Stomach (tissue), 19 donors: ENCODE measurements around the gene PCDHB6. TPM values are rescaled to one million over a fixed set of nuclear protein-coding genes. Genes with fewer than 3 reads are reported as not detected.
"Not testable (repeated sequence)": the region's sequence is repeated elsewhere in the genome, so short reads cannot be mapped to it uniquely, and the experiment has no call there.

Source experiments
- DNase-seq, 2 donors: peaks; one replicate each; pipeline versions ENCODE4 v3.0.0 to v3.0.0-alpha.2; 2013 to 2019
- H3K27ac ChIP-seq, 5 donors: fragments of 200-600 bp in 4 of 5; sonication (generic) in 4 of 5; one replicate each; pipeline ENCODE4 v1.5.1; 2013 to 2019; ENCODE audit warnings: mild to moderate bottlenecking in 1 of 5, moderate library complexity in 1 of 5
- H3K27me3 ChIP-seq, 3 donors: fragments of 200-600 bp; sonication (generic); one replicate each; pipeline ENCODE4 v1.5.1; 2017 to 2019; ENCODE audit warnings: mixed run types in 1 of 3
- H3K36me3 ChIP-seq, 4 donors: fragments of 200-600 bp; sonication (generic); 1 replicate in 3 of 4; 2 replicates in 1 of 4; pipeline ENCODE4 v1.5.1; 2016 to 2019
- H3K4me1 ChIP-seq, 4 donors: fragments of 200-600 bp; sonication (generic); one replicate each; pipeline ENCODE4 v1.5.1; 2016 to 2019
- H3K4me3 ChIP-seq, 4 donors: fragments of 200-600 bp; sonication (generic) in 3 of 4; one replicate each; pipeline ENCODE4 v1.5.1; 2016 to 2019; ENCODE audit warnings: mild to moderate bottlenecking in 1 of 4
- H3K9me3 ChIP-seq, 4 donors: fragments of 200-600 bp; sonication (generic); one replicate each; pipeline ENCODE4 v1.5.1; 2016 to 2019
- EP300 ChIP-seq: sonication (generic); formaldehyde crosslinking; IDR thresholded peaks from one replicate; pipeline ENCODE4 v1.6.1; 2017; ENCODE audit warnings: antibody characterized with exemption
- POLR2A ChIP-seq, 4 donors: fragments of 450-650 bp; IDR thresholded peaks; one replicate each; pipeline ENCODE4 v1.6.1; 2016; ENCODE audit warnings: antibody characterized with exemption in 4 of 4, control low read depth in 2 of 4, mild to moderate bottlenecking in 1 of 4, moderate library complexity in 1 of 4
- POLR2AphosphoS5 ChIP-seq, 3 donors: sonication (generic); formaldehyde crosslinking; IDR thresholded peaks; one replicate each; pipeline ENCODE4 v1.6.1; 2016; ENCODE audit warnings: antibody characterized with exemption in 3 of 3
- WGBS, 5 donors: extraction: QIAGEN DNeasy Blood & Tissue Kit in 3 of 5; methylation state at CpG; one replicate each; pipeline versions ENCODE4 v1.1.5 to v1.1.7; 2013 to 2018; 5-methylcytosine and 5-hydroxymethylcytosine counted together
- intact Hi-C: fragments of 100-400 bp; cut with DNase I; formaldehyde crosslinking; loops from one replicate; pipeline ENCODE4 v1.15.1; 2023; ENCODE audit warnings: low total_unique reads
- long read RNA-seq, 10 donors: transcript quantifications; one replicate each; lab custom pipeline, GENCODE V29; 2026
- polyA plus RNA-seq, 3 donors: library from polyadenylated mRNA; stranded (reverse); fragments of 200-250 nt; gene quantifications; one replicate each; pipeline ENCODE4 v1.2.3, GENCODE V29; 2013
- total RNA-seq, 5 donors: library from RNA; depleted of rRNA; stranded (reverse); fragments of >200 nt; gene quantifications; one replicate each; pipeline versions ENCODE4 v1.1.0 to v1.2.3, GENCODE V29; 2014 to 2016
- TF ChIP-seq, protein P1 (sequence below), 7 experiments: fragments of 450-650 bp in 4 of 7; fragments of 200-600 bp in 3 of 7; sonication (generic) in 3 of 7; IDR thresholded peaks; one replicate each; pipeline ENCODE4 v1.5.1; 2016 to 2019; ENCODE audit warnings: antibody characterized with exemption in 7 of 7, control low read depth in 2 of 7, mild to moderate bottlenecking in 1 of 7
- donor health status: healthy with polysubstance abuse.
- donor health status: Bipolar disorder and iron deficiency.
- donor health status: healthy.

Gene PCDHB6
- total RNA-seq (1 to 10 TPM in 1 of 5 donors, under 1 TPM in 1, not detected in 3; under 0.01 to 1.3 TPM), polyA plus RNA-seq (under 1 TPM in 1 of 3 donors, not detected in 2; 0.15 TPM)
- long read RNA-seq, donor 1 = 0 reads
- long read RNA-seq, donor 2 = 0 reads
- long read RNA-seq, donor 3 = 0 reads
- long read RNA-seq, donor 4 = 0 reads
- long read RNA-seq, donor 5, partial matches to known transcripts = 0 of 1 reads
- long read RNA-seq, donor 5, other reads (novel, unspliced or antisense) = 0 of 1 reads
- long read RNA-seq, donor 6, partial matches to known transcripts = 0 of 4 reads
- long read RNA-seq, donor 6, other reads (novel, unspliced or antisense) = 0 of 4 reads
- long read RNA-seq, donor 7, partial matches to known transcripts = 0 of 3 reads
- long read RNA-seq, donor 7, other reads (novel, unspliced or antisense) = 0 of 3 reads
- long read RNA-seq, donor 8, partial matches to known transcripts = 0 of 1 reads
- long read RNA-seq, donor 8, other reads (novel, unspliced or antisense) = 0 of 1 reads
- long read RNA-seq, donor 9, transcript PCDHB6-201 (1 exons, 3,266 nt) = major isoform, 5 of 5 reads
- long read RNA-seq, donor 9, partial matches to known transcripts = 0 of 5 reads
- long read RNA-seq, donor 9, other reads (novel, unspliced or antisense) = 0 of 5 reads
- long read RNA-seq, donor 10 = 0 reads

DNA sequence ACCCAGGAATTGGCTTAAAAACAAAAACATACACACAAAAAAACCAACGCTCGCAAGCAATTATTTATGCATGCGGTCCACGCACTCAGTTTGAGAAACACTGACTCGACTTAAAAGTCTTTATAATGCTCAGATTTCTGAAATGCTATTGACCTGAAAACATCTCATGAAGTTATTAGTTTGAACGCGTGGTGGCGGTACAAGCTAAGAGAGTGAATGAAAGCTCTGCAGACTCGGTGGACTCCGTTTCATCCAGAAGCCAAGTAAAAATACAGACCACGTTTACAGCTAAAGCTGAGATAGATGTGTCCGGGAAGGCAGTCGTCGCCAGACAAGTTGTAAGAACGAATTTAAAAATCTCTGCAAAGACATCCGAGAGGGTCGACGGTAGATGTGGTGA lies at the start of gene PCDHB6:
Gene PCDHB6 (plus strand): TSS at position 246 of the 400 bp plus-strand sequence. CDS start 201 bp downstream, outside the sequence.
- H3K27ac ChIP-seq = no peak within 1 kb of the TSS
- WGBS, 5 donors = 12 to 22% (median 19%) methylated on average over 18 of the region's 18 CpGs

DNA sequence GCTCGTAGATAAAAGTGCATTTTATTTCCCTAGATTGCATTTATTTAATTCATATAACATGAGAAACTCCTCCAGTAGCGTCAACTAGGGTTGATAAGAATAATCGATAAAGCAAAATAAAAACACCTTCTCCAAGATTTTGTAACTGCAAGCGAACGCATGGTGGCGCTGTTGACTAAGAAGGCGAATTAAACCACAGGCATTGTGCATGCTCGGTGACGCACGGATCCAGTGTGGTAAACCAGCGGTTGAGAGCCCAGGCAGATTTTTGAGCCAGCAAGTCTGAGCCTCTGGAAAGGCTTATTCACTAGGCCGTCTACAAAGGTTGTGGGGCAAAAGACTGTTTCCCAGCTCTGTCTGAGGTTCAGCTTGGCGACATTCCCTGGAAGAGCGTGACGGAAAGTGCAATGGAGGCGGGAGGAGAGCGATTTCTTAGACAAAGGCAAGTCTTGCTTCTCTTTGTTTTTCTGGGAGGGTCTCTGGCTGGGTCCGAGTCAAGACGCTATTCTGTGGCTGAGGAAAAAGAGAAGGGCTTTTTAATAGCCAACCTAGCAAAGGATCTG lies 49.5 kb upstream of the PCDHB6 start, which contains the start of gene PCDHB3:
Gene PCDHB3 (plus strand): TSS at position 231 of the 563 bp plus-strand sequence. CDS start 177 bp downstream, at position 408.
- H3K27ac ChIP-seq = no peak within 1 kb of the TSS
- DNase-seq = peak in 1 of 2 donors; percentile 59
- no peak for TF ChIP-seq POLR2AphosphoS5 (IDR thresholded peaks at IDR 0.05)
- no peak for TF ChIP-seq EP300
- TF ChIP-seq, protein P1, sequence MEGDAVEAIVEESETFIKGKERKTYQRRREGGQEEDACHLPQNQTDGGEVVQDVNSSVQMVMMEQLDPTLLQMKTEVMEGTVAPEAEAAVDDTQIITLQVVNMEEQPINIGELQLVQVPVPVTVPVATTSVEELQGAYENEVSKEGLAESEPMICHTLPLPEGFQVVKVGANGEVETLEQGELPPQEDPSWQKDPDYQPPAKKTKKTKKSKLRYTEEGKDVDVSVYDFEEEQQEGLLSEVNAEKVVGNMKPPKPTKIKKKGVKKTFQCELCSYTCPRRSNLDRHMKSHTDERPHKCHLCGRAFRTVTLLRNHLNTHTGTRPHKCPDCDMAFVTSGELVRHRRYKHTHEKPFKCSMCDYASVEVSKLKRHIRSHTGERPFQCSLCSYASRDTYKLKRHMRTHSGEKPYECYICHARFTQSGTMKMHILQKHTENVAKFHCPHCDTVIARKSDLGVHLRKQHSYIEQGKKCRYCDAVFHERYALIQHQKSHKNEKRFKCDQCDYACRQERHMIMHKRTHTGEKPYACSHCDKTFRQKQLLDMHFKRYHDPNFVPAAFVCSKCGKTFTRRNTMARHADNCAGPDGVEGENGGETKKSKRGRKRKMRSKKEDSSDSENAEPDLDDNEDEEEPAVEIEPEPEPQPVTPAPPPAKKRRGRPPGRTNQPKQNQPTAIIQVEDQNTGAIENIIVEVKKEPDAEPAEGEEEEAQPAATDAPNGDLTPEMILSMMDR (IDR thresholded peaks at IDR 0.05) = no peak
- TF ChIP-seq POLR2A (IDR thresholded peaks at IDR 0.05) = no peak
- peaks cover 13 to 77% (median 56%) of the 10 kb centered on the region in 4 donors for H3K9me3 ChIP-seq
- no peaks in the 10 kb centered on the region for H3K36me3 ChIP-seq
- 18 to 26% (median 19%) methylated on average over 19 of the region's 19 CpGs for WGBS, 5 donors
- peaks cover 0 to 45% (median 0%) of the 10 kb centered on the region in 3 donors for H3K27me3 ChIP-seq
- intact Hi-C loops = no loop called here
- H3K4me3 ChIP-seq = peak within 1 kb of the TSS in 1 of 4 donors; percentile 17
- H3K4me1 ChIP-seq = no peaks in the 10 kb centered on the region

More for the DNA sequence above, at the start of gene PCDHB6:
- no peaks in the 10 kb centered on the region for H3K4me1 ChIP-seq
- peak in 1 of 2 donors; percentile 27 for DNase-seq
- intact Hi-C loops = no loop called here
- H3K4me3 ChIP-seq = no peak within 1 kb of the TSS
- no peaks in the 10 kb centered on the region for H3K36me3 ChIP-seq
- H3K27me3 ChIP-seq = peaks cover 0 to 35% (median 0%) of the 10 kb centered on the region in 3 donors
- no peak for TF ChIP-seq POLR2AphosphoS5 (IDR thresholded peaks at IDR 0.05)
- TF ChIP-seq EP300 = no peak
- TF ChIP-seq POLR2A (IDR thresholded peaks at IDR 0.05) = no peak
- TF ChIP-seq, protein P1 (IDR thresholded peaks at IDR 0.05) = no peak
- H3K9me3 ChIP-seq = peaks cover 0 to 80% (median 58%) of the 10 kb centered on the region in 4 donors

DNA sequence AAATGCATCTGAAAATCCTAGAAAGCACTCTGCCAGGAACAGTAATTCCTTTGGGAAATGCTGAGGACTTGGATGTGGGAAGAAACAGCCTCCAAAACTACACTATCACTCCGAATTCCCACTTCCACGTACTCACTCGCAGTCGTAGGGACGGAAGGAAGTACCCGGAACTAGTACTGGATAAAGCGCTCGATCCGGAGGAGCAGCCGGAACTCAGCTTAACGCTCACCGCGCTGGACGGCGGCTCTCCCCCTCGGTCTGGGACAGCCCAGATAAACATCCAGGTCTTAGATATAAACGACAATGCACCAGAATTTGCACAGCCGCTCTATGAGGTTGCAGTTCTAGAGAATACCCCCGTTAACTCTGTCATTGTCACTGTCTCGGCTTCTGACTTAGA lies 48.8 kb upstream of the PCDHB6 start:
- H3K4me3 ChIP-seq = peak overlapping the region in 1 of 4 donors; percentile 17

DNA sequence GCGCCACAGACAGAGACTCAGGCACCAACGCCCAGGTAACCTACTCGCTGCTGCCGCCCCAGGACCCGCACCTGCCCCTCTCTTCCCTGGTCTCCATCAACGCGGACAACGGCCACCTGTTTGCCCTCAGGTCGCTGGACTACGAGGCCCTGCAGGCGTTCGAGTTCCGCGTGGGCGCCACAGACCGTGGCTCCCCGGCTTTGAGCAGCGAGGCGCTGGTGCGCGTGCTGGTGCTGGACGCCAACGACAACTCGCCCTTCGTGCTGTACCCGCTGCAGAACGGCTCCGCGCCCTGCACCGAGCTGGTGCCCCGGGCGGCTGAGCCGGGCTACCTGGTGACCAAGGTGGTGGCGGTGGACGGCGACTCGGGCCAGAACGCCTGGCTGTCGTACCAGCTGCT lies 47.8 kb upstream of the PCDHB6 start:
- H3K27ac ChIP-seq, H3K36me3 ChIP-seq, intact Hi-C loops, DNase-seq, H3K4me3 ChIP-seq, H3K4me1 ChIP-seq: not testable (repeated sequence)
- Histone ChIP-seq H3K9me3 (peaks cover 9 to 67% (median 42%) of the 10 kb centered on the region in 4 donors), H3K27me3 (peaks cover 0 to 33% (median 0%) of the 10 kb centered on the region in 3 donors)
- 36 to 54% (median 40%) methylated on average over 1 to 39 of the region's 39 CpGs for WGBS, 5 donors

More for the DNA sequence above, 48.8 kb upstream of the PCDHB6 start:
- WGBS, 5 donors = 34 to 63% (median 41%) methylated on average over 20 of the region's 20 CpGs
- intact Hi-C loops = no loop called here
- peaks cover 9 to 70% (median 48%) of the 10 kb centered on the region in 4 donors for H3K9me3 ChIP-seq
- no peaks in the 10 kb centered on the region for H3K4me1 ChIP-seq
- no peaks in the 10 kb centered on the region for H3K36me3 ChIP-seq
- peaks cover 0 to 40% (median 0%) of the 10 kb centered on the region in 3 donors for H3K27me3 ChIP-seq
- TF ChIP-seq POLR2AphosphoS5 (IDR thresholded peaks at IDR 0.05) (no peak), POLR2A (IDR thresholded peaks at IDR 0.05) (no peak), EP300 (no peak)
- TF ChIP-seq, protein P1 (IDR thresholded peaks at IDR 0.05) = no peak
- H3K27ac ChIP-seq = no peak overlapping the region
- no peak for DNase-seq

DNA sequence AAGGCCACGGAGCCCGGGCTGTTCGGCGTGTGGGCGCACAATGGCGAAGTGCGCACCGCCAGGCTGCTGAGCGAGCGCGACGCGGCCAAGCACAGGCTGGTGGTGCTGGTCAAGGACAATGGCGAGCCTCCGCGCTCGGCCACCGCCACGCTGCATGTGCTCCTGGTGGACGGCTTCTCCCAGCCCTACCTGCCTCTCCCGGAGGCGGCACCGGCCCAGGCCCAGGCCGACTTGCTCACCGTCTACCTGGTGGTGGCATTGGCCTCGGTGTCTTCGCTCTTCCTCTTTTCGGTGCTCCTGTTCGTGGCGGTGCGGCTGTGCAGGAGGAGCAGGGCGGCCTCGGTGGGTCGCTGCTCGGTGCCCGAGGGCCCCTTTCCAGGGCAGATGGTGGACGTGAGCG lies 47.4 kb upstream of the PCDHB6 start:
- H3K4me3 ChIP-seq, H3K36me3 ChIP-seq, intact Hi-C loops, H3K4me1 ChIP-seq, DNase-seq, H3K27ac ChIP-seq: not testable (repeated sequence)
- Histone ChIP-seq H3K9me3 (peaks cover 9 to 65% (median 41%) of the 10 kb centered on the region in 4 donors), H3K27me3 (peaks cover 0 to 29% (median 0%) of the 10 kb centered on the region in 3 donors)
- 29 to 48% (median 47%) methylated on average over 12 to 22 of the region's 38 CpGs; no CpG with 5 or more reads in 2 of the 5 donors for WGBS, 5 donors
